ENCODE results near the gene C12orf57. TPM values are rescaled to one million over a fixed set of nuclear protein-coding genes. Genes with fewer than 3 reads are reported as not detected.

The C12orf57 gene
- total and polyA plus RNA-seq, 9 of the 15 experiments (the other 6 are each of a cell fraction or from before 2014, with no cell fraction given) = 26.7 to 191 (median 107) TPM

- TF ChIP-seq CTCF (IDR thresholded peaks at IDR 0.05 in 2 of 3, conservative IDR thresholded peaks at IDR 0.05 in 1 of 3; ENCODE audit: insufficient read depth in 2 of 3, low read depth in 1 of 3, low read length in 3 of 3) (peak in 1 of 3 experiments; percentile 1; a peak in 1 of 6 replicates), HLTF (IDR thresholded peaks at IDR 0.05) (no peak), MECOM (CRISPR knock-in tag; IDR thresholded peaks at IDR 0.05) (no peak), ZNF785 (CRISPR knock-in tag; IDR thresholded peaks at IDR 0.05) (no peak), ZNF23 (CRISPR knock-in tag; IDR thresholded peaks at IDR 0.05) (peak; percentile 78), ZEB2 (IDR thresholded peaks at IDR 0.05) (0 out of 2 replicates have a peak, but pooled peaks have one; percentile 30), RUNX1 (IDR thresholded peaks at IDR 0.05; ENCODE audit: low read depth) (peak; percentile 88; the same call in 1 of the 2 replicates), POLR2H (tag; IDR thresholded peaks at IDR 0.05; ENCODE audit: low read depth) (peak; percentile 99), CTCFL (IDR thresholded peaks at IDR 0.05; ENCODE audit: borderline replicate concordance, insufficient read depth, low read depth, low read length, poor library complexity, severe bottlenecking) (no peak), HIVEP1 (CRISPR knock-in tag; IDR thresholded peaks at IDR 0.05) (no peak), CBFA2T2 (conservative IDR thresholded peaks at IDR 0.05) (peak; percentile 10; the same call in 1 of the 2 replicates), DMBX1 (CRISPR knock-in tag; IDR thresholded peaks at IDR 0.05; ENCODE audit: borderline replicate concordance) (peak; percentile 42; the same call in 1 of the 2 replicates), HDAC3 (IDR thresholded peaks at IDR 0.05; ENCODE audit: borderline replicate concordance, partially characterized antibody) (peak; percentile 72), ZNF318 (IDR thresholded peaks at IDR 0.05; ENCODE audit: borderline replicate concordance in 1 of 2, low read depth in 1 of 2) (peak in 1 of 2 experiments; percentile 90; a peak in 2 of 4 replicates)
These were observed at the start of gene C12orf57, which contains the start of gene RNU7-1 (continued) for GRCh38 chr12:6943722-6944380.
